Measurements from ENCODE around the gene THOC6. TPM values are rescaled to one million over a fixed set of nuclear protein-coding genes. Genes with fewer than 3 reads are reported as not detected.

THOC6 gene
- total and polyA plus RNA-seq, 2 donors (not counting 3 experiments of a cell fraction or from before 2014, with no cell fraction given) = 23.9 to 39.3 TPM

GRCh38 chr16:3000540-3000939 is 23.3 kb upstream of the THOC6 start:
- Histone ChIP-seq H3K27ac (ENCODE audit: insufficient read depth, low read depth, low read length) (no peak overlapping the region), H4K20me1 (replicated peaks; ENCODE audit: control insufficient read depth, extremely low read depth, insufficient read depth, low read length) (no peaks in the 10 kb centered on the region), H3K9me1 (replicated peaks; ENCODE audit: control insufficient read depth, extremely low read depth, insufficient read depth, low read length) (no peaks in the 10 kb centered on the region), H3K4me1 (ENCODE audit: control insufficient read depth, extremely low read depth, insufficient read depth, low read length) (peaks cover 3% of the 10 kb centered on the region), H3K4me3 (replicated peaks in 1 of 3; ENCODE audit: insufficient read depth in 1 of 3, low read depth in 1 of 3, low read length in 3 of 3) (no peak overlapping the region), H3K36me3 (ENCODE audit: control insufficient read depth in 2 of 2, extremely low read depth in 1 of 2, insufficient read depth in 2 of 2, low read length in 2 of 2) (no peaks in the 10 kb centered on the region), H3K27me3 (ENCODE audit: control insufficient read depth in 2 of 2, insufficient read depth in 2 of 2, low read length in 2 of 2) (no peaks in the 10 kb centered on the region), H2AFZ (ENCODE audit: low read depth, low read length) (no peak overlapping the region), H3K9me3 (replicated peaks; ENCODE audit: control insufficient read depth, insufficient read depth, low read length) (no peaks in the 10 kb centered on the region), H3K79me2 (ENCODE audit: control insufficient read depth, insufficient read depth, low read length) (no peaks in the 10 kb centered on the region), H3K4me2 (ENCODE audit: insufficient read depth, low read length) (no peak overlapping the region), H3K9ac (replicated peaks; ENCODE audit: extremely low read depth, insufficient read depth, low read length) (no peak overlapping the region)
- FAIRE-seq (no peak), DNase-seq (ENCODE audit: low read depth, low spot score) (no peak)
- no TSS peak for BruUV-seq (replicated peaks)
- dilution Hi-C loops (cut with MboI; ENCODE audit: extremely low pct_ligation_motif_present, low sequenced_read_pairs) (no loop called here), intact Hi-C loops (cut with micrococcal nuclease) (no loop called here)
- ChIA-PET POLR2A (interaction anchor here (0.5 kb wide), 1 partner anchor 48 kb away, joined by 3 read pairs; no protein-coding TSS in a partner anchor), CTCF (interaction anchor here (1.1 to 2.5 kb wide), 3 partner anchors 27 to 129 kb away, joined by 4 to 13 read pairs (median 12); no protein-coding TSS in a partner anchor)
- TF ChIP-seq FOS (IDR thresholded peaks at IDR 0.05; ENCODE audit: borderline replicate concordance, insufficient read depth, low read length) = no peak
- no peak for TF ChIP-seq MYC (IDR thresholded peaks at IDR 0.05; ENCODE audit: low read depth, low read length)
- no peak for TF ChIP-seq CTCF (IDR thresholded peaks at IDR 0.05; ENCODE audit: extremely low read depth in 1 of 2, insufficient read depth in 1 of 2, low read depth in 1 of 2, low read length in 2 of 2)
- TF ChIP-seq GATA2 (IDR thresholded peaks at IDR 0.05; ENCODE audit: insufficient read depth, insufficient read length, low read depth, low read length) = no peak
- no peak for TF ChIP-seq POLR2AphosphoS5 (IDR thresholded peaks at IDR 0.05; ENCODE audit: insufficient read depth, low read depth, low read length)
- TF ChIP-seq MAX (IDR thresholded peaks at IDR 0.05; ENCODE audit: insufficient read depth, insufficient read length) = no peak

Data from endothelial cell of umbilical vein (primary cell).